NB4 (cell line): ENCODE results near the gene IQCN.

Experiments used
- POLR2A ChIP-seq: IDR thresholded peaks from 2 replicates; pipeline ENCODE4 v1.6.1; 2011; ENCODE audit warnings: mild to moderate bottlenecking; ENCODE audit not compliant: insufficient read length; ENCODE audit errors: extremely low read depth
- TF ChIP-seq, protein P1 (sequence below): IDR thresholded peaks from one replicate; pipeline ENCODE4 v1.5.1; 2012; ENCODE audit warnings: low read depth, low read length

DNA sequence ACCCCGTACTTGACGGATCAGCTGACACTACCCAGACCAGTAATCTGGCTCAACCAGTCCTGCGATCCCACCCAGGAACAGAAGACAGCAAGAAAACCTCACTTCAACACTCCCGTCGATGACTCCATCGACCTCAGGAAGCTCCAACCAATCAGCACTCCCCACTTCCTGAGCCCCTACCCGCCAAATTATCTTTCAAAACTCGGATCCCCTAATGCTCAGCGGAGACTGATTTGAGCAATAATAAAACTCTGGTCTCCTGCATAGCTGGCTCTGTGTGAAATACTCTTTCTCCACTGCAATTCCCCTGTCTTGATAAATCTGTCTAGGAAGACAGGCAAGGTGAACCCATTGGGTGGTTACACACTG is 47.5 kb upstream of the IQCN start:
- TF ChIP-seq POLR2A = no peak
- TF ChIP-seq, protein P1, sequence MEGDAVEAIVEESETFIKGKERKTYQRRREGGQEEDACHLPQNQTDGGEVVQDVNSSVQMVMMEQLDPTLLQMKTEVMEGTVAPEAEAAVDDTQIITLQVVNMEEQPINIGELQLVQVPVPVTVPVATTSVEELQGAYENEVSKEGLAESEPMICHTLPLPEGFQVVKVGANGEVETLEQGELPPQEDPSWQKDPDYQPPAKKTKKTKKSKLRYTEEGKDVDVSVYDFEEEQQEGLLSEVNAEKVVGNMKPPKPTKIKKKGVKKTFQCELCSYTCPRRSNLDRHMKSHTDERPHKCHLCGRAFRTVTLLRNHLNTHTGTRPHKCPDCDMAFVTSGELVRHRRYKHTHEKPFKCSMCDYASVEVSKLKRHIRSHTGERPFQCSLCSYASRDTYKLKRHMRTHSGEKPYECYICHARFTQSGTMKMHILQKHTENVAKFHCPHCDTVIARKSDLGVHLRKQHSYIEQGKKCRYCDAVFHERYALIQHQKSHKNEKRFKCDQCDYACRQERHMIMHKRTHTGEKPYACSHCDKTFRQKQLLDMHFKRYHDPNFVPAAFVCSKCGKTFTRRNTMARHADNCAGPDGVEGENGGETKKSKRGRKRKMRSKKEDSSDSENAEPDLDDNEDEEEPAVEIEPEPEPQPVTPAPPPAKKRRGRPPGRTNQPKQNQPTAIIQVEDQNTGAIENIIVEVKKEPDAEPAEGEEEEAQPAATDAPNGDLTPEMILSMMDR = no peak
